Glomerular endothelial cell (primary cell): ENCODE data around the gene HHAT. TPM values are rescaled to one million over a fixed set of nuclear protein-coding genes. Genes with fewer than 3 reads are reported as not detected.

Source experiments
- DNase-seq: peaks from one replicate; pipeline ENCODE4 v3.0.0-alpha.2; 2011; ENCODE audit warnings: low read depth, low spot score; ENCODE audit errors: extremely low read depth
- total RNA-seq: library from RNA; depleted of rRNA; stranded (reverse); fragments of >200 nt; gene quantifications from 2 replicates; pipeline ENCODE4 v1.2.3, GENCODE V29; 2015

HHAT gene
- total RNA-seq, 1 donor from 2014 or later = 5.9 TPM

GRCh38 chr1:210586771-210587170 is 258.1 kb downstream of the HHAT start:
- DNase-seq = no peak

- DNase-seq = no peak
These were observed 258.9 kb downstream of the HHAT start for GRCh38 chr1:210587566-210587965.

GRCh38 chr1:210588357-210588756 is 259.7 kb downstream of the HHAT start:
- no peak for DNase-seq

- no peak for DNase-seq
These were observed 260.2 kb downstream of the HHAT start for GRCh38 chr1:210588946-210589345.

GRCh38 chr1:210591214-210591613 is 262.5 kb downstream of the HHAT start:
- DNase-seq = no peak

GRCh38 chr1:210594605-210595004 is 265.9 kb downstream of the HHAT start:
- no peak for DNase-seq

GRCh38 chr1:210596641-210597040 is 267.9 kb downstream of the HHAT start:
- no peak for DNase-seq

GRCh38 chr1:210597555-210598134 is 268.9 kb downstream of the HHAT start:
- DNase-seq = no peak

GRCh38 chr1:210598135-210598652 is 269.5 kb downstream of the HHAT start:
- no peak for DNase-seq

GRCh38 chr1:210600421-210601159 is 271.9 kb downstream of the HHAT start:
- no peak for DNase-seq

GRCh38 chr1:210603123-210603522 is 274.4 kb downstream of the HHAT start:
- DNase-seq = no peak

- no peak for DNase-seq
These were observed 276.4 kb downstream of the HHAT start for GRCh38 chr1:210605099-210605498.

GRCh38 chr1:210607361-210607760 is 278.7 kb downstream of the HHAT start:
- DNase-seq = no peak

- no peak for DNase-seq
These were observed 280.1 kb downstream of the HHAT start for GRCh38 chr1:210608767-210609166.

- DNase-seq = no peak
These were observed 287.7 kb downstream of the HHAT start for GRCh38 chr1:210616356-210616755.

GRCh38 chr1:210617293-210617692 is 288.6 kb downstream of the HHAT start:
- DNase-seq = no peak

- DNase-seq = no peak
These were observed 289.7 kb downstream of the HHAT start for GRCh38 chr1:210618369-210618768.

GRCh38 chr1:210620867-210621488 is 292.3 kb downstream of the HHAT start:
- DNase-seq = no peak

GRCh38 chr1:210621712-210622111 is 293.0 kb downstream of the HHAT start:
- DNase-seq = no peak

GRCh38 chr1:210624722-210625121 is 296.0 kb downstream of the HHAT start:
- DNase-seq = no peak

GRCh38 chr1:210625715-210626114 is 297.0 kb downstream of the HHAT start:
- DNase-seq = no peak

GRCh38 chr1:210626341-210626740 is 297.6 kb downstream of the HHAT start:
- no peak for DNase-seq
